Nephron (organoid): ENCODE measurements around the gene CUL3.

Experiments used
- H3K27ac Mint-ChIP-seq, 3 experiments: 2 replicates each; pipeline ENCODE4 v1.8.0; 2020; ENCODE audit warnings: mixed read lengths in 3 of 3, mild to moderate bottlenecking in 2 of 3, moderate library complexity in 1 of 3
- H3K27me3 Mint-ChIP-seq: 2 replicates; pipeline ENCODE4 v1.8.0; 2021; ENCODE audit warnings: low read depth, mild to moderate bottlenecking, moderate library complexity, mixed read lengths
- H3K36me3 Mint-ChIP-seq: 2 replicates; pipeline ENCODE4 v1.8.0; 2020; ENCODE audit warnings: low read depth, mixed read lengths
- H3K4me1 Mint-ChIP-seq: 2 replicates; pipeline ENCODE4 v1.8.0; 2020; ENCODE audit warnings: mixed read lengths
- H3K4me3 Mint-ChIP-seq, 3 experiments: 2 replicates each; pipeline ENCODE4 v1.8.0; 2020; ENCODE audit warnings: mild to moderate bottlenecking in 3 of 3, mixed read lengths in 3 of 3, moderate library complexity in 2 of 3
- H3K9me3 Mint-ChIP-seq: 2 replicates; pipeline ENCODE4 v1.8.0; 2020; ENCODE audit warnings: mixed read lengths
- TF ChIP-seq, protein P1 (sequence below), 3 experiments: fragments of 200-600 bp; sonication (generic); IDR thresholded peaks; one replicate each; pipeline ENCODE4 v1.5.0; 2021; ENCODE audit warnings: antibody characterized with exemption in 3 of 3; ENCODE audit not compliant: unreplicated experiment in 3 of 3

The CUL3 gene

DNA sequence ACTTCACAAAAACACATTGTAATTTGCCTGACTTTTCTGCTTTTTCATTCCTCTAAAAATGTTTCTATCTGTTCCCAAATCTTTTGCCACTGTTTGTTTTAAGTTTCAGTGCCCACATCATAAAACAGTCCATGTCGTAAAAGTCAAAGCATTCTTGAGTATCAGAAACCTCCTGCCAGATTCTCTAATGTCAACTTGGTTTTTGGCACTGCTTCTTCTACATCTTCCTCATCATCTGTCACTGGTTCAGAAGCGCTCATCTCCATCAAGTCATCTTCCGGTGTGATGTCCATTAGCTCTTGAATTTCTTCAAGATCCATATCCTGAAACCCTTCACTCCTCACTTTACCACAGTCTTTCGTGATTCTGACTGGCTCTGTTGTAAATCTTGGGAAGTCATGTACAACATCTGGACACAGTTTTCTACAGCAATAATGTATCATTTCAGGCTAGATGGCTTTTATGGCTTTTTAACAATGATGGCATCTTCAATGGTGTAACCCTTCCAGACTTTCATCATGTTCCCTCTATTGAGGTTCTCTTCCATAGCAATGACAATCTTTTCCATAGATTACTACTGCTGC lies 19.6 kb downstream of the CUL3 start:
- H3K4me1 Mint-ChIP-seq: peaks cover 18% of the 10 kb centered on the region
- TF ChIP-seq, protein P1, sequence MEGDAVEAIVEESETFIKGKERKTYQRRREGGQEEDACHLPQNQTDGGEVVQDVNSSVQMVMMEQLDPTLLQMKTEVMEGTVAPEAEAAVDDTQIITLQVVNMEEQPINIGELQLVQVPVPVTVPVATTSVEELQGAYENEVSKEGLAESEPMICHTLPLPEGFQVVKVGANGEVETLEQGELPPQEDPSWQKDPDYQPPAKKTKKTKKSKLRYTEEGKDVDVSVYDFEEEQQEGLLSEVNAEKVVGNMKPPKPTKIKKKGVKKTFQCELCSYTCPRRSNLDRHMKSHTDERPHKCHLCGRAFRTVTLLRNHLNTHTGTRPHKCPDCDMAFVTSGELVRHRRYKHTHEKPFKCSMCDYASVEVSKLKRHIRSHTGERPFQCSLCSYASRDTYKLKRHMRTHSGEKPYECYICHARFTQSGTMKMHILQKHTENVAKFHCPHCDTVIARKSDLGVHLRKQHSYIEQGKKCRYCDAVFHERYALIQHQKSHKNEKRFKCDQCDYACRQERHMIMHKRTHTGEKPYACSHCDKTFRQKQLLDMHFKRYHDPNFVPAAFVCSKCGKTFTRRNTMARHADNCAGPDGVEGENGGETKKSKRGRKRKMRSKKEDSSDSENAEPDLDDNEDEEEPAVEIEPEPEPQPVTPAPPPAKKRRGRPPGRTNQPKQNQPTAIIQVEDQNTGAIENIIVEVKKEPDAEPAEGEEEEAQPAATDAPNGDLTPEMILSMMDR (IDR thresholded peaks at IDR 0.05; ENCODE audit: unreplicated experiment in 3 of 3): no peak

DNA sequence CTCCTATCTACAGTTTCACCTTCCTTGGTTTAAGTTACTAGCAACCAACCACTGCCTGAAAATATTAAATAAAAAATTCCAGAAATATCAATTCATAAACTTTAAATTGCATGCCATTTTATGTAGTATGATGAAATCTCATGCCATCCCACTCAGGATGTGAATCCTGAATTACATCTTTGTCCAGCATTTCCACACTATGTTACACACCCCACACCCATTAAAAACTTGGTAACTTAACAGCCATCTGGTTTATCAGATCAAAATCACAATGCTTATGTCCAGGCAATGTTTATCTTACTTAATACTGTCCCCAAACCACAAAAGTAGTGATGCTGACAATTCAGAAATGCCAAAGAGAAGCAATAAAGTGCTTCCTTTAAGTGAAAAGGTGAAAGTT lies 21.6 kb downstream of the CUL3 start:
- H3K4me3 Mint-ChIP-seq: no peak overlapping the region
- peaks cover 6% of the 10 kb centered on the region for H3K4me1 Mint-ChIP-seq
- TF ChIP-seq, protein P1 (IDR thresholded peaks at IDR 0.05; ENCODE audit: unreplicated experiment in 3 of 3): no peak
- peaks cover 19% of the 10 kb centered on the region for H3K9me3 Mint-ChIP-seq
- H3K36me3 Mint-ChIP-seq: peaks cover 40% of the 10 kb centered on the region
- no peaks in the 10 kb centered on the region for H3K27me3 Mint-ChIP-seq
- H3K27ac Mint-ChIP-seq: no peak overlapping the region

More for the DNA sequence above, 19.6 kb downstream of the CUL3 start:
- Mint-ChIP-seq H3K27me3 (no peaks in the 10 kb centered on the region), H3K27ac (no peak overlapping the region), H3K36me3 (peaks cover 42% of the 10 kb centered on the region), H3K4me3 (no peak overlapping the region), H3K9me3 (peaks cover 19% of the 10 kb centered on the region)

DNA sequence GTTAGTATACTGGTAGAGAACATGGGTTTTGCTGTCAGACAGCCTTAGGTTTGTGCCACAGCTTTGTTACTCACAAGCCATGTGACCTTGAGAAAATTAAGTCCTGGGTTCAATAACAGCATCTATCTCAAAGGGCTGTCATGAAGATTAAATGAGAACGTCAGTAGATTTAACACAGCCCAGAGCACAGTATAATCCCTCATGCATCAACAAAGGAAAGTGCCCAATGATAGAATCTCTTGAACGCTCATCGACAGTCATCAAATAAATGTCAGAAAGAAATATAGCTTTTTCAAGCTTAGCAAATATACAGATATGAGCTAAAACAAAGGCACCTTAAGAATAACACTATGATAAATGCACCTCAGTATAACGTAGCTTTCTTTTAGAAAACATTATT lies 22.3 kb downstream of the CUL3 start:
- no peak overlapping the region for H3K27ac Mint-ChIP-seq
- peaks cover 15% of the 10 kb centered on the region for H3K9me3 Mint-ChIP-seq
- H3K4me1 Mint-ChIP-seq: peaks cover 9% of the 10 kb centered on the region
- TF ChIP-seq, protein P1 (IDR thresholded peaks at IDR 0.05; ENCODE audit: unreplicated experiment in 3 of 3): no peak
- H3K36me3 Mint-ChIP-seq: peaks cover 41% of the 10 kb centered on the region
- H3K27me3 Mint-ChIP-seq: no peaks in the 10 kb centered on the region
- H3K4me3 Mint-ChIP-seq: no peak overlapping the region

DNA sequence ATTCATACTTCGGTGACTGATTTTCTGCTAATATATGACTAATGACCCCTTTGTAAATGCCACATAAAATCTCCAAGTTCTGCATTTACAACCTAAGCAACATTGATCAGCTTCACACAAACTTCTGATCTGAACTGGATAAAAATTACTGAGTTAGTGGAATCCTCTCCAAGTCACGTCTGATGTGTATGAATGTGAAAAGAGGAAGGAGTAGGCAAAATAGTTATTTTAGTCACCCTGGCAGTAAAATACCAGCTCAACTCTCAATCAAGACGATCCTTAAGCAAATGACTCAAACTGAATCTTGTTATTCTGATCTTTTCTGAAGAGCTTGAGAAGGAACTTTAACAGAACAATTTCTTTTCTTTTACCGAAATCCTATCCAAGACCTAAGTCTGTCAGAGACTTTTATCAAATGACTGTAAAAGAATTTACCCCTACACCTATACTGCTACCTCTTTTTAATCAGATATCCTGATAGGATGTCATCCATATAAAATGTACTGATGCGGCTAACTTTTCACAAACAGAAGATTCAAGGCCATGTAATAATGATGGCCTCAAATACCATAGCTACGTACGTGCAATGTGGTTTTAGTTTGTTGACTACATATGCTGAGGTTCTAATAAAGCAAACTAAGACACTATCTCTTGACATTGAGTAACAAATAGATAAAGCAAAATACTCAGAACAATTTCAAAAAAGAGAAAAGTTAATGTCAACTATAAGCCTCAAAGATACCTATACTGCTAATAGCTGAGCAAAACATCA lies 23.7 kb downstream of the CUL3 start:
- Mint-ChIP-seq H3K36me3 (peaks cover 29% of the 10 kb centered on the region), H3K4me1 (peaks cover 8% of the 10 kb centered on the region), H3K4me3 (no peak overlapping the region), H3K27me3 (no peaks in the 10 kb centered on the region), H3K27ac (no peak overlapping the region), H3K9me3 (peaks cover 9% of the 10 kb centered on the region)
- TF ChIP-seq, protein P1 (IDR thresholded peaks at IDR 0.05; ENCODE audit: unreplicated experiment in 3 of 3): no peak

DNA sequence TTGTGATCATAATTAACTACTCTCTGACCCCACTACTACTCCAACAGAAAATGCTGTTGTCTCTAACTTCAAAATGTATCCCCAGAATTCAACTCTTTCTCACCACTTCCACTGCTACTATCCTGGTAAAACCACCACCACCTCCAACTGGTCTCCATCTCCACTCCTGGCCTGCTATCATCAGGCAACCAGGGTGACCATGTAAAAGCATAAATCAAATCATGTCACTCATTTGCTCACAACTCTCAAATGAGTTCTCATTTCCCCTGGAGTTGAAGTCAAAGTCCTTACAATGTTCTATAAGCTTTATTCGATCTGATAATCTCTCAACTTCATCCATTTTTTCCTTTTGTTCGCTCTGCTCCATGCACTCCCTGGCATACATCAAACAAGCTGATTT lies 24.6 kb downstream of the CUL3 start:
- H3K27me3 Mint-ChIP-seq: no peaks in the 10 kb centered on the region
- no peak overlapping the region for H3K27ac Mint-ChIP-seq
- TF ChIP-seq, protein P1 (IDR thresholded peaks at IDR 0.05; ENCODE audit: unreplicated experiment in 3 of 3): no peak
- no peak overlapping the region for H3K4me3 Mint-ChIP-seq
- peaks cover 8% of the 10 kb centered on the region for H3K4me1 Mint-ChIP-seq
- peaks cover 5% of the 10 kb centered on the region for H3K9me3 Mint-ChIP-seq
- peaks cover 27% of the 10 kb centered on the region for H3K36me3 Mint-ChIP-seq

DNA sequence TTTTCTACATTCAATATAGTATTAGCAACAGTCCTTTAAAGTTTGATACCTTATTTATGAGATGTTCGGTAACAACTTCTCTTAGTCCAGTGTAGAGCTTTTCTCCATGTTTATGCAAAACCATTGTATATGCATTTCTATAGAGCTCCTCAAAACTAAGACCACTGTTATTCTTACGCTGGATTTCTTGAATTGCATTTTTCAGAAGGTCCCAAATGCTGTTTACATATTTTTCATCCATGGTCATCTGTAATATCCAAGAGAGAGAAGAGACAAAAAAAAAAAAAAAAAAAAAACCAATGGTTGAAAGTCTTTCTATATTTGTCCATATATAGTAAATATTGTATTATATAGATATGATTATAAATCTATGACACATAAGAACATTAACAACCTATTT lies 27.6 kb downstream of the CUL3 start:
- Mint-ChIP-seq H3K4me3 (no peak overlapping the region), H3K36me3 (peaks cover 29% of the 10 kb centered on the region), H3K9me3 (no peaks in the 10 kb centered on the region), H3K4me1 (peaks cover 12% of the 10 kb centered on the region), H3K27ac (no peak overlapping the region), H3K27me3 (no peaks in the 10 kb centered on the region)
- TF ChIP-seq, protein P1 (IDR thresholded peaks at IDR 0.05; ENCODE audit: unreplicated experiment in 3 of 3): no peak
